Smooth muscle cell (in vitro differentiated cells): ENCODE data around the gene CLTB. TPM values are rescaled to one million over a fixed set of nuclear protein-coding genes. Genes with fewer than 3 reads are reported as not detected.

Source experiments
- DNase-seq: peaks from one replicate; lab custom pipeline; 2025; ENCODE audit not compliant: unreplicated experiment; lab: John Stamatoyannopoulos, UW
- H2AFZ ChIP-seq: fragments of 200-600 bp; sonication (generic); 2 replicates; pipeline ENCODE4 v1.6.0; 2016; ENCODE audit warnings: antibody characterized with exemption, low read depth, mild to moderate bottlenecking
- H3F3A ChIP-seq: fragments of 200-600 bp; sonication (generic); 2 replicates; pipeline ENCODE4 v1.6.0; 2017; ENCODE audit warnings: antibody characterized with exemption, low read depth
- H3K27ac ChIP-seq: fragments of 200-600 bp; sonication (generic); 2 replicates; pipeline ENCODE4 v1.5.1; 2016; ENCODE audit warnings: low read depth, mild to moderate bottlenecking
- H3K27me3 ChIP-seq: fragments of 200-600 bp; sonication (generic); 2 replicates; pipeline ENCODE4 v1.6.1; 2016; ENCODE audit warnings: low read depth, mild to moderate bottlenecking
- H3K36me3 ChIP-seq: fragments of 200-600 bp; sonication (generic); 2 replicates; pipeline ENCODE4 v1.5.1; 2016; ENCODE audit warnings: low read depth
- H3K4me1 ChIP-seq: fragments of 200-600 bp; sonication (generic); 2 replicates; pipeline ENCODE4 v1.5.1; 2016; ENCODE audit warnings: low read depth
- H3K4me2 ChIP-seq: fragments of 200-600 bp; sonication (generic); 2 replicates; pipeline ENCODE4 v1.6.0; 2016; ENCODE audit warnings: mild to moderate bottlenecking
- H3K4me3 ChIP-seq: fragments of 200-600 bp; sonication (generic); 2 replicates; pipeline ENCODE4 v1.5.1; 2016; ENCODE audit warnings: mild to moderate bottlenecking
- H3K79me2 ChIP-seq: fragments of 200-600 bp; sonication (generic); 2 replicates; pipeline ENCODE4 v1.6.0; 2016; ENCODE audit warnings: low read depth, mild to moderate bottlenecking
- H3K9ac ChIP-seq: fragments of 200-600 bp; sonication (generic); 2 replicates; pipeline ENCODE4 v1.6.0; 2016; ENCODE audit warnings: low read depth
- H3K9me3 ChIP-seq: fragments of 200-600 bp; sonication (generic); replicated peaks from 2 replicates; pipeline ENCODE4 v1.5.1; 2016; ENCODE audit warnings: low read depth
- H4K20me1 ChIP-seq: fragments of 200-600 bp; sonication (generic); 2 replicates; pipeline ENCODE4 v1.6.0; 2016; ENCODE audit warnings: low read depth
- WGBS: methylation state at CpG from one replicate; pipeline ENCODE4 v1.1.7; 2016; ENCODE audit warnings: low lambda C conversion rate; 5-methylcytosine and 5-hydroxymethylcytosine counted together
- polyA plus RNA-seq: library from polyadenylated mRNA; unstranded; fragments of >200 nt; fragmentation: Nextera tagmentation; extraction: Ambion mirVana; gene quantifications from 2 replicates; pipeline ENCODE4 v1.2.1, GENCODE V29; 2016
- total RNA-seq: library from RNA; depleted of rRNA; stranded (reverse); fragments of >200 nt; gene quantifications from 2 replicates; pipeline ENCODE4 v1.2.3, GENCODE V29; 2014
- TF ChIP-seq, protein P1 (sequence below): fragments of 200-600 bp; sonication (generic); IDR thresholded peaks from 2 replicates; pipeline ENCODE4 v1.5.1; 2017; ENCODE audit warnings: borderline replicate concordance, mild to moderate bottlenecking, antibody characterized with exemption; ENCODE audit not compliant: insufficient read depth, poor library complexity, severe bottlenecking

CLTB gene
- total and polyA plus RNA-seq, 2 experiments from 2014 or later = 107 to 125 TPM

DNA sequence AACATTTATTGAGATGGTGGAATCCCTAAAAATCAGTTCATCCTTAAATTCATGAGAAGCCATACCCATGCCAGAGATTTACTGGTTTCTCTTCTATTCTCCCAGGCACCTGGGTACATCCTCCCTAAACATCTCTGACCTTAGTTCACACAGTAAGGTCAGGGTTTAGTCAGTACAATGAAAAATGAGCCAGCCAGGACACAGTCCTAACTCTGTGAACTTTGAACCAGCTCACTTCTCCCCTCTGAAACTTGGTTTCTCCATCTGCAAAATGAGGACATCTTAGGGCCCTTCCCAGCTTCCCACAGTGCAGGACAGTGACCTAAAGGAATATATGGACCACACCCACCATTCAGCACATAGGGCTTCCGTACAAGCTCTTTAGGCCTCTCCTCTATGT is 29.8 kb downstream of the CLTB start:
- TF ChIP-seq, protein P1, sequence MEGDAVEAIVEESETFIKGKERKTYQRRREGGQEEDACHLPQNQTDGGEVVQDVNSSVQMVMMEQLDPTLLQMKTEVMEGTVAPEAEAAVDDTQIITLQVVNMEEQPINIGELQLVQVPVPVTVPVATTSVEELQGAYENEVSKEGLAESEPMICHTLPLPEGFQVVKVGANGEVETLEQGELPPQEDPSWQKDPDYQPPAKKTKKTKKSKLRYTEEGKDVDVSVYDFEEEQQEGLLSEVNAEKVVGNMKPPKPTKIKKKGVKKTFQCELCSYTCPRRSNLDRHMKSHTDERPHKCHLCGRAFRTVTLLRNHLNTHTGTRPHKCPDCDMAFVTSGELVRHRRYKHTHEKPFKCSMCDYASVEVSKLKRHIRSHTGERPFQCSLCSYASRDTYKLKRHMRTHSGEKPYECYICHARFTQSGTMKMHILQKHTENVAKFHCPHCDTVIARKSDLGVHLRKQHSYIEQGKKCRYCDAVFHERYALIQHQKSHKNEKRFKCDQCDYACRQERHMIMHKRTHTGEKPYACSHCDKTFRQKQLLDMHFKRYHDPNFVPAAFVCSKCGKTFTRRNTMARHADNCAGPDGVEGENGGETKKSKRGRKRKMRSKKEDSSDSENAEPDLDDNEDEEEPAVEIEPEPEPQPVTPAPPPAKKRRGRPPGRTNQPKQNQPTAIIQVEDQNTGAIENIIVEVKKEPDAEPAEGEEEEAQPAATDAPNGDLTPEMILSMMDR = no peak
- no peak for DNase-seq
- no peak overlapping the region for H2AFZ ChIP-seq
- H3K27ac ChIP-seq = no peak overlapping the region
- H3K9ac ChIP-seq = no peak overlapping the region
- H3K9me3 ChIP-seq = no peaks in the 10 kb centered on the region
- H3K4me3 ChIP-seq = no peak overlapping the region
- no peaks in the 10 kb centered on the region for H3K27me3 ChIP-seq
- no peaks in the 10 kb centered on the region for H4K20me1 ChIP-seq
- H3F3A ChIP-seq = no peaks in the 10 kb centered on the region
- peak overlapping the region; percentile 99 for H3K4me2 ChIP-seq
- WGBS = 81% methylated on average over 1 of the region's 1 CpG
- H3K4me1 ChIP-seq = peaks cover 14% of the 10 kb centered on the region
- H3K79me2 ChIP-seq = peaks cover 29% of the 10 kb centered on the region
- H3K36me3 ChIP-seq = peaks cover 7% of the 10 kb centered on the region

DNA sequence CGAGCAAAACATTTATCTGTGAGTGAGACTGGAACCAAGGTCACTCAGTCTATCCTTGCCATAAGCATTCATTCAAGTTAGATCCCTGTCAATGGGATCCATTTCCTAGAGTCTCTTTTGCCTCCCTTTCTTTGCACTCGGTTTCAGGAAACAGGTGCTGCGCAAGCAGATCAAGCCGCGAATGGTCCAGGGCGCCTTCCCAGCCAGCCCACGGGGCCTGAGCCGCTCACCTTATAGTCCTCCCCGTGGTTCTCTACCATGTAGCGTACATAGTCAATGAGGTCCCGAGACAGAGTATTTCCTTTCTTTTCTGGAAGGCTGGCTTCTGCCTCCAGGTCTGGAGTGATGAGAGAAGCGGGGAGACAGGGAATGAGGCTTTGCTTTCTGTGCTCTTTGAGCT is 31.3 kb downstream of the CLTB start:
- TF ChIP-seq, protein P1 = no peak
- Histone ChIP-seq H3K9ac (no peak overlapping the region), H3K4me3 (no peak overlapping the region), H3F3A (no peaks in the 10 kb centered on the region), H3K79me2 (peaks cover 29% of the 10 kb centered on the region), H3K4me1 (peaks cover 14% of the 10 kb centered on the region), H3K27me3 (no peaks in the 10 kb centered on the region), H3K9me3 (no peaks in the 10 kb centered on the region), H3K36me3 (peaks cover 7% of the 10 kb centered on the region), H2AFZ (no peak overlapping the region), H3K4me2 (no peak overlapping the region), H3K27ac (no peak overlapping the region), H4K20me1 (no peaks in the 10 kb centered on the region)
- DNase-seq = no peak
- WGBS = 96% methylated on average over 12 of the region's 12 CpGs

DNA sequence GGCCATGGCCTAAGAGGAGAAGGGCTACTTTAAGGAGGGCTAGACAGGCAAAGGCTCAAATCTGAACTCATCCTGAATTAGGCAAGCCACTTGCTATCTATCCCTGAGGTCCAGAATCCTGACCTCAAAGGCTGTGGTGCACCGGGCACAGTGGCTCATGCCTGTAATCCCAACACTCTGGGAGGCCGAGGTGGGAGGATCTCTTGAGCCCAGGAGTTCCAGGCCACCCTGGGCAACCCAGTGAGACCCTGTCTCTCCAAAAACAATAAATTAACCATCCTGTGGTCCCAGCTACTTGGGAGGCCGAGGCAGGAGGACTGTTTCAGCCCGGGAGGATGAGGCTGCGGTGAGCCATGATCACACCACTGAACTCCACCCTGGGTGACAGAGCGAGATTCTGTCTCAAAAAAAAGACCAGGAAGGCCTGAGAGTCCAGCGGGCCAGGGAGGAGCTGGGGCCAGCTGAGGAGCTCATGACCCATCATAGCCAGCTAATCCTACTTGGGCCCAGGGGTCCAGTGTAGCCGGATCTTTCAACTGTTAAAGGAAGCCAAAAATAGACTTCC is 31.9 kb downstream of the CLTB start:
- TF ChIP-seq, protein P1 = no peak
- 99% methylated on average over 8 of the region's 8 CpGs for WGBS
- H3F3A ChIP-seq = no peaks in the 10 kb centered on the region

DNA sequence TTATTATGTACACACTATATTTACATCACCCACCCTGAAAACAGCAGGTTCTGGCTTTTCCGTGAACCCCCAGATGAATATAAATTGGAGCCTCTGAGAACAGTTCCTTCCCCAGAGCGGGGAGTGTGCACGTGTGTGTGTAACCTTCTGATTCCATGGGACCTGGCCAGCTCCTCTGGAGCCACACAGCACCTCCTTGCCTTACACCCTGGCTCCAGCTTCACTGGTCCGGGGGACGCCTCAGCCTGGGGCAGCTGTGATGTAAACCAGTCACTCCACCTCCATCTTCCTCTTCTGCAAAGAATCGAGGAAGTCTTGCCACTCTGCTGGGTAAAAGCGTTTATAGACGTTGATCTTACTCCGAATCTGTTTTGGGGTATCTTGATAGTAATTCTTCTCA is 32.4 kb downstream of the CLTB start:
- H3K4me3 ChIP-seq = no peak overlapping the region
- H3K4me1 ChIP-seq = peaks cover 11% of the 10 kb centered on the region
- H3K36me3 ChIP-seq = peaks cover 7% of the 10 kb centered on the region
- no peak overlapping the region for H3K9ac ChIP-seq
- no peaks in the 10 kb centered on the region for H4K20me1 ChIP-seq
- no peak overlapping the region for H3K27ac ChIP-seq
- no peak overlapping the region for H3K4me2 ChIP-seq
- H3K27me3 ChIP-seq = no peaks in the 10 kb centered on the region
- WGBS = 96% methylated on average over 9 of the region's 9 CpGs
- H3F3A ChIP-seq = no peaks in the 10 kb centered on the region
- H3K79me2 ChIP-seq = peaks cover 29% of the 10 kb centered on the region
- no peaks in the 10 kb centered on the region for H3K9me3 ChIP-seq
- TF ChIP-seq, protein P1 = no peak
- H2AFZ ChIP-seq = no peak overlapping the region
- DNase-seq = no peak

More for the DNA sequence above, 31.9 kb downstream of the CLTB start:
- Histone ChIP-seq H2AFZ (no peak overlapping the region), H3K9ac (no peak overlapping the region), H3K27ac (no peak overlapping the region), H3K4me2 (no peak overlapping the region), H3K79me2 (peaks cover 29% of the 10 kb centered on the region), H3K9me3 (no peaks in the 10 kb centered on the region), H4K20me1 (no peaks in the 10 kb centered on the region), H3K36me3 (peaks cover 7% of the 10 kb centered on the region), H3K4me1 (peaks cover 11% of the 10 kb centered on the region), H3K27me3 (no peaks in the 10 kb centered on the region), H3K4me3 (no peak overlapping the region)
- DNase-seq = no peak
